Measurements from ENCODE around the gene PRORP.

- TF ChIP-seq CTCF (IDR thresholded peaks at IDR 0.05) = no peak
- no peak for TF ChIP-seq POLR2A (IDR thresholded peaks at IDR 0.05)
- no peak for TF ChIP-seq POLR2AphosphoS5 (IDR thresholded peaks at IDR 0.05; ENCODE audit: insufficient read depth in 1 of 2, low read depth in 1 of 2)
Observed at GRCh38 chr14:35088514-35088913, 33.8 kb upstream of the PRORP start.
